HEK293 (cell line): ENCODE data around the gene TTC9B.

Experiments
- CTCF ChIP-seq: fragments of 450-650 bp; formaldehyde crosslinking; IDR thresholded peaks from 2 replicates; pipeline ENCODE4 v1.5.1; 2016; ENCODE audit warnings: missing biosample characterization, missing genetic modification characterization
- GLI4 ChIP-seq: fragments of 450-650 bp; formaldehyde crosslinking; IDR thresholded peaks from 2 replicates; pipeline ENCODE4 v1.5.1; 2016; ENCODE audit warnings: missing biosample characterization, missing genetic modification characterization
- KLF1 ChIP-seq: fragments of 450-650 bp; formaldehyde crosslinking; IDR thresholded peaks from 2 replicates; pipeline ENCODE4 v1.5.1; 2016; ENCODE audit warnings: missing biosample characterization, missing genetic modification characterization
- MEIS1 ChIP-seq: sonication (generic); formaldehyde crosslinking; IDR thresholded peaks from 2 replicates; pipeline ENCODE4 v1.8.1; 2022; ENCODE audit warnings: missing genetic modification reagents, mild to moderate bottlenecking, borderline replicate concordance
- TRIM28 ChIP-seq: IDR thresholded peaks from 2 replicates; pipeline ENCODE4 v1.6.1; 2011; ENCODE audit warnings: low read length, control low read depth, borderline replicate concordance
- ZBTB11 ChIP-seq: fragments of 450-650 bp; formaldehyde crosslinking; conservative IDR thresholded peaks from 2 replicates; pipeline ENCODE4 v1.5.1; 2016; ENCODE audit warnings: low read depth, missing biosample characterization, missing genetic modification characterization
- ZFP3 ChIP-seq: fragments of 450-650 bp; formaldehyde crosslinking; IDR thresholded peaks from 2 replicates; pipeline ENCODE4 v1.5.1; 2016; ENCODE audit warnings: low read depth, missing biosample characterization, missing genetic modification characterization
- ZFP41 ChIP-seq: fragments of 450-650 bp; formaldehyde crosslinking; IDR thresholded peaks from 2 replicates; pipeline ENCODE4 v1.5.1; 2016; ENCODE audit warnings: missing biosample characterization, missing genetic modification characterization, borderline replicate concordance
- ZFP69B ChIP-seq: fragments of 450-650 bp; formaldehyde crosslinking; IDR thresholded peaks from 2 replicates; pipeline ENCODE4 v1.5.1; 2016; ENCODE audit warnings: missing biosample characterization, missing genetic modification characterization
- ZNF121 ChIP-seq: fragments of 450-650 bp; formaldehyde crosslinking; IDR thresholded peaks from 2 replicates; pipeline ENCODE4 v1.5.1; 2016; ENCODE audit warnings: missing biosample characterization, missing genetic modification characterization
- ZNF132 ChIP-seq: fragments of 450-650 bp; formaldehyde crosslinking; IDR thresholded peaks from 2 replicates; pipeline ENCODE4 v1.5.1; 2017; ENCODE audit warnings: missing biosample characterization, missing genetic modification characterization, borderline replicate concordance
- ZNF624 ChIP-seq: fragments of 450-650 bp; formaldehyde crosslinking; IDR thresholded peaks from 2 replicates; pipeline ENCODE4 v1.5.1; 2017; ENCODE audit warnings: missing biosample characterization, missing genetic modification characterization
- ZNF76 ChIP-seq: fragments of 450-650 bp; formaldehyde crosslinking; IDR thresholded peaks from 2 replicates; pipeline ENCODE4; 2016; ENCODE audit warnings: low read depth, missing biosample characterization, missing genetic modification characterization, borderline replicate concordance
- ZNF843 ChIP-seq: fragments of 450-650 bp; formaldehyde crosslinking; IDR thresholded peaks from 2 replicates; pipeline ENCODE4 v1.5.1; 2016; ENCODE audit warnings: missing biosample characterization, missing genetic modification characterization

DNA sequence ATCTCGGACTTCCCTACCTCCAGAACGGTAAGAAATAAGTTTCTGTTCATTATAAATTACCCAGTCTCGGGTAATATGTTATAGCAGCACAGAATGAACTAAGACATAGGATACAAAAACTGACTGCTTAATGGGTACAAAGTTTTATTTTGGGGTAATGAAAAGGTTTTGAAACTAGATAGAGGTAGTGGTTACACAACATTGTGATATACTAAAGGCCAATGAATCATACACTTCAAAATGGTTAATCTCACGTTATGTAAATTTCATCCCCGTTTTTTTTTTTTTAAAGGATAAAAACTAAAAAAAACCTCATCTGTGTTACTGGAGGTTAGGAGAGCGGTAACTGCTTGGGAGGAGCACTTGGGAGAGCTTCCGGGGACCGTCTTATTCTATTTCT, 43.4 kb upstream of the TTC9B start:
- no peak for TF ChIP-seq ZNF132 (tag by site-specific recombination)
- no peak for TF ChIP-seq TRIM28
- no peak for TF ChIP-seq ZFP3 (tag by site-specific recombination)
- no peak for TF ChIP-seq ZNF843 (tag by site-specific recombination)
- no peak for TF ChIP-seq ZFP41
- no peak for TF ChIP-seq GLI4 (tag by site-specific recombination)
- no peak for TF ChIP-seq KLF1 (tag by site-specific recombination)
- TF ChIP-seq ZFP69B (tag by site-specific recombination), result no peak
- no peak for TF ChIP-seq CTCF (tag by site-specific recombination)
- no peak for TF ChIP-seq ZNF121 (tag by site-specific recombination)
- no peak for TF ChIP-seq ZNF76 (tag by site-specific recombination)
- no peak for TF ChIP-seq MEIS1 (CRISPR knock-in tag)
- no peak for TF ChIP-seq ZNF624 (tag by site-specific recombination)
- TF ChIP-seq ZBTB11 (tag by site-specific recombination), result no peak
